ENCODE data around the gene UBR7.

DNA sequence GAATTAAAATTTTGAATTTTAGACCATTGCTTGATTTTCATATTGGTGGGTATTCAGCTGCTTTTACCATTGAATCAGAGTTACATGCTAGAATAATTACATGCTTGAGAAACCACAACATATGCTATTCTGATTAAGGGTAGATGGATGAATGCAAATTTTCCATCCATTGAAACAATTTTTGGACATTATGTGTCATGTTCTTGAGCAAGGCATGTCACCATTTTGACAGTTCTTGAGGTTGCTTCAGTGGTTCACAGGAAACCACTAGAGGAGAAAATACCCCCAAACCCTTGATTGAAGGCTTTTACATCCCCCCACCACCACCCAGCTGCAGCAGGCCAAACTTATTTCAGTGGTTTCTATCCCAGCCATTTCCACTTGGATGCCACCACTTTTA lies 13.5 kb downstream of the UBR7 start:
- TF ChIP-seq, protein P1, sequence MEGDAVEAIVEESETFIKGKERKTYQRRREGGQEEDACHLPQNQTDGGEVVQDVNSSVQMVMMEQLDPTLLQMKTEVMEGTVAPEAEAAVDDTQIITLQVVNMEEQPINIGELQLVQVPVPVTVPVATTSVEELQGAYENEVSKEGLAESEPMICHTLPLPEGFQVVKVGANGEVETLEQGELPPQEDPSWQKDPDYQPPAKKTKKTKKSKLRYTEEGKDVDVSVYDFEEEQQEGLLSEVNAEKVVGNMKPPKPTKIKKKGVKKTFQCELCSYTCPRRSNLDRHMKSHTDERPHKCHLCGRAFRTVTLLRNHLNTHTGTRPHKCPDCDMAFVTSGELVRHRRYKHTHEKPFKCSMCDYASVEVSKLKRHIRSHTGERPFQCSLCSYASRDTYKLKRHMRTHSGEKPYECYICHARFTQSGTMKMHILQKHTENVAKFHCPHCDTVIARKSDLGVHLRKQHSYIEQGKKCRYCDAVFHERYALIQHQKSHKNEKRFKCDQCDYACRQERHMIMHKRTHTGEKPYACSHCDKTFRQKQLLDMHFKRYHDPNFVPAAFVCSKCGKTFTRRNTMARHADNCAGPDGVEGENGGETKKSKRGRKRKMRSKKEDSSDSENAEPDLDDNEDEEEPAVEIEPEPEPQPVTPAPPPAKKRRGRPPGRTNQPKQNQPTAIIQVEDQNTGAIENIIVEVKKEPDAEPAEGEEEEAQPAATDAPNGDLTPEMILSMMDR (conservative IDR thresholded peaks at IDR 0.05 in 1 of 2, IDR thresholded peaks at IDR 0.05 in 1 of 2; ENCODE audit: extremely low read depth in 1 of 2, insufficient read depth in 1 of 2, low read depth in 1 of 2, low read length in 2 of 2), result no peak
- no peak for TF ChIP-seq EZH2 (IDR thresholded peaks at IDR 0.05; ENCODE audit: borderline replicate concordance, low read length)
